Measurements from ENCODE around the gene SLC16A8.
A peak's percentile ranks its signal among the peaks of the same experiment; 100 is the strongest.
"Not testable (repeated sequence)": the region's sequence is repeated elsewhere in the genome, so short reads cannot be mapped to it uniquely, and the experiment has no call there.

SLC16A8 gene

DNA sequence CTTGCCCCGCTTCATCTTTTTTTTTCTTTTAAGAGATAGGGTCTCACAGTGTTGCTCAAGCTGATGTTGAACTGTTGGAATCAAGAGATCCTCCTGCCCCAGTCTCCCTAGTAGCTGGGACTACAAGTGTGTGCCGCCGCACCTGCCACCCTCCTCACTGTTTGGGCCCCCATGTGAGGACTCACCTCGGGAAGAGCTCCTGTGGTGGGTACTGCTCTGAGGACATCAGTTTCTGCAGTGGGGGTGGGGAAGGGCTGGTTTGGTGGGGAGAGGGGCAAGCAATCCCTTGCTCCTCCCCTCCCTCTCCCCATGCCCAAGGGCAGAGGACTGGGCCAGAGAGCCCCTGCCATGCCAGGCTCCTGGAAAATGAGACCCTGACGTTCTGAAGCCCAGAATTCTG lies 1.5 kb upstream of the SLC16A8 start:
- DNase-seq: no peak

DNA sequence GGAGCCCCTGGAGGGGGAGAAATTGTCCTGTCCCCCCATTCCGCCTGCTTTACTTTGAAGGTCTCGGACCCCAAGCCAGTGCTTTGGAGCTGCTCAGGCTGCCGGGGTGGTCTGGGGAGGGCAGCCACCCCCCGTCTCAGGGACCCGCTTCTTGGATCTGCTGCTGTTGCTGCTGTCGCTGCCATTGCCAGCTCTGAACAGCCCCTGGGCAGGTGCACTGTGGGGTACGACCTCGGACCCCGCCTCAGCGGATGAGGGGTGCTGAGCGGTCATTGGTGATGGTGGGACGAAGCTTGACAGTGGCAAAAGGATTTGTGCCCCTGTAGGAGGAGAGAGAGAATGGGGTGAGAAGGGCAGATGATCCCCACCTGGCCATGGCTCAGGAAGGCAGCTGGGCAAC lies 1.1 kb upstream of the SLC16A8 start:
- no peak for DNase-seq

DNA sequence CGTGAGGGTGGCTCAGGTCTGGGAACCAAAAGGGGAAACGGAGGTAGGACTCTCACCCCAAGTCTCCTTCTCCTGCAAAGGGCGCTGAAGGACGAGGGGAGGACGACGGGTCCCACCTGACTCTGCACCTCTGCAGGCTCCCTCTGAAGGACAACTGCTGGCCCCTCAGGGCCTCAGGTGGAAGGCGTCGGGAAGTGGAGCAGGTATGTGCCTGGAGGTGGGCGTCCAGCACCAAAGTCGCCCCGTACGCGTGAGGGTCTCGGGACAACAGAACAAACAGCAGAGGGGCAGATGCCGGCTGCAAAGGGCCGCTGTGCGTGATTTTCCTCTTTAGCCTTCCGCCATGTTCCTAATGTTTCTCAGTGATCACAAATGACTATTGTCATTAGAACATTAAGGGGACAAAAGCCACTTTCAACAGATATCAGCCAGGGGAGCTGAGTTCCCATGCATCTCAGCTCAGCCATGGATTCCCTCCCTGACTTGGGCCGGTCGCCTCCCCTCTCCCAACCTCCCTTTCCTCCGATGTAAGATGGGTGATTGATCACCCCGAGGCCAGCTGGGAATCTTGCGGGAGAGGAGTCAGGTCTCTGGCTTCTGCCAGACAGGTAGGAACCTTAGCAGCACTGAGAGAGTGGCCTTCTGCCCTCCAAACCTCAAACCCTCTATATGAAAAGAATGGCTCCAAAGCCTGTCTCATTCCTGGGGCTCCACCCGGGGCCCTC lies 836 bp downstream of the SLC16A8 start:
- no peak for DNase-seq

GRCh38 chr22:38081941-38082828 lies 1.8 kb downstream of the SLC16A8 start:
- DNase-seq: no peak

- no peak for DNase-seq
These were observed 2.4 kb downstream of the SLC16A8 start for GRCh38 chr22:38081636-38081940.

- DNase-seq: no peak
These were observed 2.9 kb downstream of the SLC16A8 start for GRCh38 chr22:38080850-38081635.

GRCh38 chr22:38080474-38080849 lies 3.5 kb downstream of the SLC16A8 start:
- DNase-seq: no peak

DNA sequence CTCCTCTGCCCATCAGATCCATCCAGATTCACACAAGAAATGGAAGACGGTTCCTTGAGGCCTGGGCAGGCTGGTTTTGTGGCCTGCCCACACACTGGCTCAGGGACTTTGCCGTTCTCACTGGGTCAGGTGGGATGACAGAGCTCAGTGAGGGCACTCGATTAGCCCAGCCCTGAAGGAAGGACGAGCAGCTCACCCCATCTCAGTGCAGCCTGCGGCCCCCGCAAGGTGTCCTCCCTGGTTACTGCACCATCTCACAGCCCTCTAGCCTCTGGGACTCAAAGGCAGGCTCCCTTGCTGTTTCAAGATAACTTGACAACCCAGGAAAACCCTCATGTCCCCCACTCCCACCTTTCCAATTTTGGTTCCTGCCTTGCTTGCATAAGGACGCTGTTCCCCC lies 4.2 kb downstream of the SLC16A8 start:
- no peak for DNase-seq

DNA sequence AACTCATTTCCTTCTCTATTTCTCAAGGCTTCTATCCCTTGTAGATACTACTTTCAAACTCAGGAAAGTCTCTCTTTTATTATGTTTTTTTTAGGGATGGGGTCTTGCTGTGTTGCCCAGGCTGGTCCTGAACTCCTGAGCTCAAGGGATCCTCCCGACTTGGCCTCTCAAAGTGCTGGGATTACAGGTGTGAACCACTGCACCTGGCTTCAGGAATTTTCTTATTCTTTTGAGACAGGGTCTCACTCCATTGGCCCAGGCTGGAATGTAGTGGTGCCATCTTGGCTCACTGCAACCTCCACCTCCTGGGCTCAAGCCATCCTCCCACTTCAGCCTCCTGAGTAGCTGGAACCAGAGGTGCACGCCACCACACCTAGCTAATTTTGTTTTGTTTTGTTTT lies 4.8 kb downstream of the SLC16A8 start:
- DNase-seq: not testable (repeated sequence)

- no peak for DNase-seq
These were observed 5.7 kb downstream of the SLC16A8 start for GRCh38 chr22:38078046-38078840.

DNA sequence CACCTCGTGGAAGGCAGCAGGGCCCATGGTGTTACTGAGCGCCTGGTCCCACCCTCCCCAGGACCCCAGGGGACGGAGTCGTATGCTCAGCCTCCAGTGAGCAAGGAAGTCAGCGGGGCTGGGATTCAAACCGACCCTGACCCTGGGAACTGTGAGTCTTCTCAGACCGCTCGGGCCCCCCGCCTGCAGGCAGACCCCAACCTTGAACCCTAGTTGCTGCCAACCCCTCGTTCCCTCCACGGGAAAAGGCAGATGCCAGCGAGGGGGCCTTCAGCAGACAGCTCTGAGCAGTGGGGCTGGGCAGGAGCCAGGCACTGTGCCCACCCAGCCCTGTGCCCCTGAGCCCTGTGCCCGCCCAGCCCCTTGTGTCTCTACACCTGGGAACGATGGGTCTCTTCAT lies 6.4 kb downstream of the SLC16A8 start:
- DNase-seq: no peak

- DNase-seq: no peak
These were observed 6.9 kb downstream of the SLC16A8 start for GRCh38 chr22:38077096-38077495.

- DNase-seq: no peak
These were observed 8.0 kb downstream of the SLC16A8 start for GRCh38 chr22:38075961-38076360.

GRCh38 chr22:38075105-38075825 lies 8.7 kb downstream of the SLC16A8 start:
- DNase-seq: no peak

GRCh38 chr22:38074181-38075104 lies 9.5 kb downstream of the SLC16A8 start:
- DNase-seq: no peak

- peak; percentile 13 for DNase-seq
These were observed 10.5 kb downstream of the SLC16A8 start for GRCh38 chr22:38073150-38074130.

DNA sequence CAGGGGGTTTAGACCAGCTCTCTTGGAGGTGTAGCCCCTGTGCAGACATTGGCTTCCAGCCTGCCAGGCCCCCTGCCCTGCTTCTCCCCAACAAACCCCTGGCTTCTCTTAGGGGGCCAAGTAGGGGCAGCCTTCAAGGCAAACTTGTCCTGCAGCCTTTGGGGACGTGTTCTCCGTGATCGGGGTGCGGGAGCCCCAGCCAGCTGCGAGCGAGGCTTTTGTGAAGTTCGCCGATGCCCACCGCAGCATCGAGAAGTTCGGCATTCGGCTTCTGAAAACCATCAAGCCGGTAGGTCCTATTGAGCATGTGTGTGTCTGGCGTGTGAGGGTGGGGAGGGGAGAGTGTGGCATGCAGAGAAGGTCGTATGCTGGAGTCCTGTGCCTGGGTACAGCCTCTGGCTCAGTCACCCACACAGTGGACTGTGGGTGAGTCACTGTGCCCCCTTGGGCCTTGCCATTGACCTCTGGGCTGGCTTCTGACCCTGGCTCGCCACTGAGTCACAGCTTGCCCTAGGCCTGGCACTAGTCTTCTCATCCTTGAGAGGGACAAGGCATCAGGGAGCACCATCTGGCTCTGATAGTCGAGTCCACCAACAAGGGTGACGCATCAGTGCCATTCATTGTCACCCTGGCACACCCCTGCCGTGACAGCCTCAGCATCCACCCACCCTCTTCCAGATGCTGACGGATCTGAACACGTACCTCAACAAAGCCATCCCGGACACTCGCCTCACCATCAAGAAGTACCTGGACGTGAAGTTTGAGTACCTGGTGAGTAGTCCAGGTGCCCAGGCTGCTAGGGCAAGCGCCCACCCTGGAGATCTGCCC lies 11.4 kb downstream of the SLC16A8 start:
- DNase-seq: no peak

DNA sequence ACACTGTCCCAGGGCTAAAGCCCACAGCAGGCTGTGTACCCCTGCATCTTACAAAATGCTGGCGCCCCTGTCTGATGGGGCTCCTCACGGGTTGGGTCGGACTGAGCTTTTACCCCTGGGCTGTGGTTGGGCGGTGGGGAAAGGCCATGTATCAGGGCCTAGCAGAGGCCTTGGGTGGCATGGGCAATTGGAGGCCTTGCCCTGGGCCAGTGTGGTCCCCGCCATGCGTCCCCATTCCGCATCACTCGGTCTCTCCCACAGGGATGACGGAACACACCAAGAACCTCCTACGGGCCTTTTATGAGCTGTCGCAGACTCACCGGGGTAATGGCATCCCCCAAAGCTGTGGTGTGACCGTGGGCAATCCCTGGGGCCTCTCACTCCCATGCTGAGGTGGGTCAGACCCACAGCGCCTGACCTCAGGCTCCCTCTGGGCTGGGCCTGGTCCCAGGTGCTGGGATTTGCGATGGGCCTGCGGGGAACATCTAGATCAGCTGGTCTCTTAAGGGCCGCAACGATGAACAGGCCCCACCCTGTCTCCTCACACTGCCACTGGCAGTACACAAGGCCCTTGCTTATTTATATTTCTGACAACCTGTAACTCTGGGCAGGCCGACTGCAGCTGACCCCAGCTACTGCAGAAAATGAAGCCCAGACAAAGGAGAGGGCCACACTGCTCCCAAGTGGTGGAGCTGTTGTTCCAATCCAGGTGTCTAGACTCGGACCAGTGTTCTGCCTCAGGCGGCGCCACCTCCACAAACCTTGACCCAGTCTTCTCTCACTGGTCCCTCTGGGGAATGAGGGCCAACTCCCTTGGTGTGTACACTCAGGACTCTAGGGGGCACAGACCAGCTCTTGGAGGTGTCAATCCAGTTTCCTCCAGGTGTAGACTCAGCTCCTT lies 12.3 kb downstream of the SLC16A8 start:
- no peak for DNase-seq
